ENCODE measurements around the gene ANKRD13B. TPM values are rescaled to one million over a fixed set of nuclear protein-coding genes. Genes with fewer than 3 reads are reported as not detected.
A peak's percentile ranks its signal among the peaks of the same experiment; 100 is the strongest.

ANKRD13B gene
- total RNA-seq, 4 donors from 2014 or later = 19.0 to 50.1 (median 26.4) TPM

DNA sequence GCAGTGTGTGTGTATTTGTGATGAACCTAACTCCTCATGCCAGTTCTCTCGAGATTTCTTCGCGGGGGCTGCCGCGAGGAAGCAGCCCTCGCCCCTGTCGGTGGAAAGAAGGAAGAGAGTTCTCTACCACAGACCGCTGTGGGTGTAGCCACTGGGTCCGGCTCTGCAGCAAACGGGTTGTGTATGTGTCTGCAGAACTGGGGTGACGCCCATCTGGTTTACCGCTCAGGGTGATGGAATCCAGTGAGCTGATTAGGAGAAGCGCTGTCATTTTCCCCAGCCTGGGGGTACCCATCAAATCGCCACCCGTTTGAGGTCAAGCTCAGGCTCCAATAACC lies 22.1 kb downstream of the ANKRD13B start:
- WGBS, 2 donors = 10 to 29% methylated on average over 10 to 15 of the region's 15 CpGs
- Histone ChIP-seq H3K27me3 (peaks cover 0 to 5% of the 10 kb centered on the region in 2 donors), H3K36me3 (peaks cover 0 to 14% (median 0%) of the 10 kb centered on the region in 3 donors), H3K4me1 (peaks cover 0 to 67% (median 51%) of the 10 kb centered on the region in 4 donors), H3K9me3 (no peaks in the 10 kb centered on the region), H3K27ac (peak overlapping the region; percentile 56 to 89 (median 77)), H3K4me3 (peak overlapping the region; percentile 23 to 50 (median 34))
- TF ChIP-seq, protein P1, sequence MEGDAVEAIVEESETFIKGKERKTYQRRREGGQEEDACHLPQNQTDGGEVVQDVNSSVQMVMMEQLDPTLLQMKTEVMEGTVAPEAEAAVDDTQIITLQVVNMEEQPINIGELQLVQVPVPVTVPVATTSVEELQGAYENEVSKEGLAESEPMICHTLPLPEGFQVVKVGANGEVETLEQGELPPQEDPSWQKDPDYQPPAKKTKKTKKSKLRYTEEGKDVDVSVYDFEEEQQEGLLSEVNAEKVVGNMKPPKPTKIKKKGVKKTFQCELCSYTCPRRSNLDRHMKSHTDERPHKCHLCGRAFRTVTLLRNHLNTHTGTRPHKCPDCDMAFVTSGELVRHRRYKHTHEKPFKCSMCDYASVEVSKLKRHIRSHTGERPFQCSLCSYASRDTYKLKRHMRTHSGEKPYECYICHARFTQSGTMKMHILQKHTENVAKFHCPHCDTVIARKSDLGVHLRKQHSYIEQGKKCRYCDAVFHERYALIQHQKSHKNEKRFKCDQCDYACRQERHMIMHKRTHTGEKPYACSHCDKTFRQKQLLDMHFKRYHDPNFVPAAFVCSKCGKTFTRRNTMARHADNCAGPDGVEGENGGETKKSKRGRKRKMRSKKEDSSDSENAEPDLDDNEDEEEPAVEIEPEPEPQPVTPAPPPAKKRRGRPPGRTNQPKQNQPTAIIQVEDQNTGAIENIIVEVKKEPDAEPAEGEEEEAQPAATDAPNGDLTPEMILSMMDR (IDR thresholded peaks at IDR 0.05) = peak in 1 of 5 experiments; percentile 12
- TF ChIP-seq EP300 (IDR thresholded peaks at IDR 0.05) (no peak), POLR2A (IDR thresholded peaks at IDR 0.05) (no peak)
- DNase-seq (ENCODE audit: low spot score in 2 of 2) = no peak

DNA sequence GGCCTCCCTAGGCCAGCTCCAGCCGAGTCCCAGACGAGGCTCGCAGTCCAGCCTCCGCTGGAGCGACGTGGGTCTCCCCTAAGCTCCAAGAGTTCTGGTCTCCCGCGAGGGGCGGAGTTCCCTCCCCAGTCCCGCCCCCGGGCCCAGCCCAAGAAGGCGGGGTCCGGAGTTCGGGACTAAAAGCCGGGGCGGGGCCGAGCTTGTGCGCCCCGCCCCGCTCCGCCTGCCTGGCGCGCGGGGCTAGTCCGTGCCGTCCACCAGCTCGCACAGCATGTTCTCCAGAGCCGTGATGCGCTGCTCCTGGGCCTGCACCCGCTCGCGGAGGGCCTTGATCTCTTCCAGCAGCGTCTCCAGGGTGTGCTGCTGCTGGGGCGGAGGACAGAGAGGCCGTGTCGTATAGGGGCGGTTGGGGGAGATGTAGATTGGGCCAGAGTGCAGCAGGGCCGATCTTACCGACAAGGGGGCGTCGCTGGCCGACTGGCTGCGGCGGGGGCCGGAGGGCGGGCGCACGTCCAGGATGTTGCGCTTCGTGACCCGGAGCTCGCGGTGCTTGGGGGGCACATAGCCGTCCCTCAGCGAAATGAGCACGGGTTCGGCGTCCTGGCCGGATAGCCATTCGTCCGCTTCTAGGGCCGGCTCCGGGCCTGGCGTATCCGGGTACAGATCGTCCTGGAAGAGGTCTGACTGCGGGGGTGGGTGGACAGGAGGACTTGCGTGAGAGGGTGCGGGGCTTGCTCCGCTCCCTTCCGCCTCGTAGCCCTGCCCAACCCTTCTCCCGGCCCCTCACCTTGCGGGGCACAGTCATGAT lies 22.8 kb downstream of the ANKRD13B start:
- DNase-seq (ENCODE audit: low spot score in 2 of 2) = peak; percentile 85 to 87
- 5 to 10% methylated on average over 51 to 60 of the region's 74 CpGs for WGBS, 2 donors
- H3K36me3 ChIP-seq = peaks cover 0 to 9% (median 0%) of the 10 kb centered on the region in 3 donors
- H3K4me3 ChIP-seq = peak overlapping the region; percentile 26 to 50 (median 46)
- TF ChIP-seq POLR2A (IDR thresholded peaks at IDR 0.05) (peak; percentile 32 to 89), EP300 (IDR thresholded peaks at IDR 0.05) (peak in 1 of 2 donors; percentile 89)
- TF ChIP-seq, protein P1 (IDR thresholded peaks at IDR 0.05) = peak in 1 of 5 experiments; percentile 6
- H3K27me3 ChIP-seq = peaks cover 0 to 5% of the 10 kb centered on the region in 2 donors
- H3K9me3 ChIP-seq = no peaks in the 10 kb centered on the region
- peak overlapping the region; percentile 56 to 89 (median 77) for H3K27ac ChIP-seq
- peaks cover 0 to 67% (median 51%) of the 10 kb centered on the region in 4 donors for H3K4me1 ChIP-seq

DNA sequence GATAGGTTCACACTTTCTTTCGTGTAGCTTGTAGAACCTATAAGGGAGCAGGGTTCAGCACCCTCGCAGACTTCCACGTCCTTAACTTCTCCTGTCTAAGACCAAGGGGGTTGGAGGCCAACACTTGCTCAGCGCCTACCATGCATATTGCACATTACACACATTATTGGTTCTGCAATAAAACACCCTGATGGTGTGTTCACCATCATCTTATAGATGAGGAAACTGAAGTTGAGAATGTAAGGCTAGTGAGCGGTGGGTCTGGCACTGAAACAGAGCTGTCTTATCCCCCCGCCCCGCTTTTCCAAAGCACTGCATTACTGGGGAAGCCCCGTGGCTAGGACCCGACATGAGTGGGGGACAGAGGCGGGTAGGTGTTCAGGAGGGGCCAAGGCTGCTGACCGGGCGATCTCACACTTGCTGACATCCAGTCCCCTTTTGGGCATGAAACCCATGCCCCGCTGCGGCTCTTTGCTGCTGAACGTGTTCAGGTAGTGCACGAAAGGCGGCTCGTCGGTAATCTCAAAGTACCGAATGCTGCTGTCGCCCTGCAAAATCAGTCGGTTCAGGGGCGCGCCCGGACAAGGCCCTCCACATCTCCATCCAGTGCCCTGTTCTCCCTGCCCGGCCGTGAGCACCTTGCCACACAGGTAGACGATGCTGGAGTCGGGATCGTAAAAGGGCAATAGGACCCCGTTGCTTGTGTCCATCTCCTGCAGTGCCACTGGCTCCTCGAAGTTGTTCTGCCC lies 23.5 kb downstream of the ANKRD13B start:
- 35 to 52% methylated on average over 25 to 26 of the region's 32 CpGs for WGBS, 2 donors
- Histone ChIP-seq H3K4me1 (peaks cover 0 to 72% (median 51%) of the 10 kb centered on the region in 4 donors), H3K4me3 (peak overlapping the region; percentile 26 to 53 (median 49))

DNA sequence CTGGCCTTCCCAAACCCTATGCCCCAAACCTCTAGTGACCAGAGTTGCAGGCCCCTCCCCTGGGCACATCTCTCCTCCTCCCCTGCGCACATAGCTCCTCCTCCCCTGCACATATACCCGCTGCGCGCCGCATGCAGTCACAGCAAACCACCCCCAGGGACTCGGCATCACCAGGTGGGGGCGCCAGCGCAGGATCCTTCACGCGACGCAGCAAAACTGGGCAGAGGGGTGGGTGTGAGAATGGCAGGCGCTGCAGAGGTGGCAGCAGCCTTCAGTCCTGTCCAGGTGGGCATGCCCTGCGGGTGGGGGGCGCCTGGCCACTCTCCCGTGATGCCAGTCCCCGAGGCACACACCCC lies 24.2 kb downstream of the ANKRD13B start:
- Histone ChIP-seq H3K9me3 (no peaks in the 10 kb centered on the region), H3K27me3 (peaks cover 0 to 5% of the 10 kb centered on the region in 2 donors), H3K27ac (peak overlapping the region in 3 of 4 donors; percentile 69 to 88 (median 78)), H3K36me3 (peaks cover 0 to 7% (median 0%) of the 10 kb centered on the region in 3 donors), H3K4me3 (peak overlapping the region; percentile 11 to 53 (median 36)), H3K4me1 (peaks cover 0 to 78% (median 57%) of the 10 kb centered on the region in 4 donors)
- WGBS, 2 donors = 2 to 4% methylated on average over 8 to 16 of the region's 16 CpGs
- peak in 1 of 2 donors; percentile 69 for DNase-seq (ENCODE audit: low spot score in 2 of 2)
- peak in 1 of 2 donors; percentile 45 for TF ChIP-seq POLR2A (IDR thresholded peaks at IDR 0.05)
- TF ChIP-seq EP300 (IDR thresholded peaks at IDR 0.05) = peak in 1 of 2 donors; percentile 44
- TF ChIP-seq, protein P1 (IDR thresholded peaks at IDR 0.05) = peak; percentile 43 to 69 (median 64)

More for the DNA sequence above, 23.5 kb downstream of the ANKRD13B start:
- Histone ChIP-seq H3K9me3 (no peaks in the 10 kb centered on the region), H3K27me3 (peaks cover 0 to 5% of the 10 kb centered on the region in 2 donors), H3K36me3 (peaks cover 0 to 7% (median 0%) of the 10 kb centered on the region in 3 donors), H3K27ac (peak overlapping the region in 3 of 4 donors; percentile 66 to 89 (median 88))
- DNase-seq (ENCODE audit: low spot score in 2 of 2) = no peak
- TF ChIP-seq EP300 (IDR thresholded peaks at IDR 0.05) = no peak
- no peak for TF ChIP-seq POLR2A (IDR thresholded peaks at IDR 0.05)
- TF ChIP-seq, protein P1 (IDR thresholded peaks at IDR 0.05) = no peak

Measured in tibial nerve (tissue), 4 donors.